ENCODE data around the gene CSRP1.

- TF ChIP-seq CTCF (IDR thresholded peaks at IDR 0.05; ENCODE audit: low read depth, low read length, poor library complexity, severe bottlenecking) (no peak), EZH2phosphoT487 (IDR thresholded peaks at IDR 0.05; ENCODE audit: borderline replicate concordance, low read length) (no peak)
Observed at GRCh38 chr1:201552941-201553351, 46.0 kb upstream of the CSRP1 start.
